Mucosa of descending colon (tissue), 3 donors: ENCODE data around the gene SP5. TPM values are rescaled to one million over a fixed set of nuclear protein-coding genes. Genes with fewer than 3 reads are reported as not detected.

Experiments
- ATAC-seq: fragments of 200-7000 bp; cut with Tn5 transposase; one replicate; pipeline ENCODE4 v1.9.1; 2020; ENCODE audit warnings: mild to moderate bottlenecking, moderate library complexity
- DNase-seq, 3 donors: peaks; one replicate each; pipeline ENCODE4 v3.0.0-alpha.2; 2020
- H3K36me3 ChIP-seq: fragments of 200-600 bp; one replicate; pipeline ENCODE4 v1.8.0; 2021; ENCODE audit warnings: low read depth, mild to moderate bottlenecking
- H3K4me1 ChIP-seq: fragments of 200-600 bp; one replicate; pipeline ENCODE4 v1.8.0; 2021; ENCODE audit warnings: low read depth, mild to moderate bottlenecking
- H3K4me3 ChIP-seq: fragments of 200-600 bp; one replicate; pipeline ENCODE4 v1.8.0; 2021; ENCODE audit warnings: mild to moderate bottlenecking
- H3K9me3 ChIP-seq: fragments of 200-600 bp; one replicate; pipeline ENCODE4 v1.8.0; 2021; ENCODE audit warnings: mild to moderate bottlenecking
- intact Hi-C, 2 donors: fragments of 100-400 bp; cut with DNase I in 1 of 2; cut with micrococcal nuclease in 1 of 2; formaldehyde crosslinking; loops; one replicate each; pipeline versions ENCODE4 v1.11.0 to v1.11.1; 2022; cut with DNase I, micrococcal nuclease
- total RNA-seq, 3 donors: library from RNA; stranded (reverse); fragmentation: NEBNext Ultra II Directional in 2 of 3; extraction: Animal tissue kit (Norgen Biotek cat#: 25700) in 2 of 3; gene quantifications; one replicate each; pipeline versions ENCODE4 v1.2.1 to v1.2.4, GENCODE V29; 2021 to 2023
- TF ChIP-seq, protein P1 (sequence below): fragments of 200-600 bp; IDR thresholded peaks from one replicate; pipeline ENCODE4 v1.8.0; 2022; ENCODE audit warnings: antibody characterized with exemption, mild to moderate bottlenecking
- donor health status: DM: no; HTN: no; CAD: no; lungs with moderate emphysema.
- donor health status: DM: no; HTN: no; CAD: no.
- donor health status: DM: no; HTN: yes; CAD: no.

Gene SP5
- total RNA-seq, 3 donors from 2014 or later, result 2.1 to 4.8 (median 2.3) TPM

DNA sequence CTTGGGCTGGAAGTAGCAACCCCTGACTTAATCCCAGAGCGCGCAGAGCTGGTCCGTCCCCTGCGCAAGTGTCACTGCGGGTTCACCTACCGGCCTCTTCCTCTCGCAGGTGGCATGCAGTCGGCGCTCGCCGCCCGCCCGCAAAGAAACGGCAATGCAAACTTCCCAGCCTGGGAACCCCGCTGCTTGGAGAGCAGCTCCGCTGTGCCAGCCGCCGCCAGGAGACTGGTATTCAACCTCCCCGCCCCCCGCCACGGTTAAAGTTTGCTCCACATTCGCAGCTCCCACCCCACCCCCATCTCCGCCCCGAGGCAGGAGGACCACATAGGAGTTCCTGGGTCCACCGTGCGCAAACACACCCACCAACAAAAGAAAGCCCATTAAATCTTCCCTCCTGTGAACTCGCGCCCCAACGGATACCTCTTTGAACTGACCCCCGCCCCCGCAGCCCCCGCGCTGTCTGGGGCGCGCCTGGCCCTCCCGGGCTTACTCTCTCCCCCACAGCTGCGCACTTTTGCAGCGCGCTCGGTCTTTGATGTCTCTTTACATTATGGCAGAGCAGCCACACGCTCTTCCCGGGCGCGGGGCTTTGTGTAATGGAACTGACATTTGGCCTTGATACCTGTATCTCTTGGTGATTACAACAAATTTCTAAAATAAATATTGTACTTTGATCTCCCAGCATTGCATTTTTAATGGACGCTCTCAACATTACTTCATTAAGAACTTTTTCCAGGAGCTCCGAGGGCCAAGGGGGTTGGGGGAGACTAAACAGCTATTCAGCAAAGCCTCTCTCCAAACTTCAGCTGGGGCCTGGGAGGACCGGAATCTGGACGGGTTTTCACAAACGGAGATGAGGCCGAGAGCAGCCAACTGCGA, 3.1 kb upstream of the SP5 start:
- intact Hi-C loops, result no loop called here

DNA sequence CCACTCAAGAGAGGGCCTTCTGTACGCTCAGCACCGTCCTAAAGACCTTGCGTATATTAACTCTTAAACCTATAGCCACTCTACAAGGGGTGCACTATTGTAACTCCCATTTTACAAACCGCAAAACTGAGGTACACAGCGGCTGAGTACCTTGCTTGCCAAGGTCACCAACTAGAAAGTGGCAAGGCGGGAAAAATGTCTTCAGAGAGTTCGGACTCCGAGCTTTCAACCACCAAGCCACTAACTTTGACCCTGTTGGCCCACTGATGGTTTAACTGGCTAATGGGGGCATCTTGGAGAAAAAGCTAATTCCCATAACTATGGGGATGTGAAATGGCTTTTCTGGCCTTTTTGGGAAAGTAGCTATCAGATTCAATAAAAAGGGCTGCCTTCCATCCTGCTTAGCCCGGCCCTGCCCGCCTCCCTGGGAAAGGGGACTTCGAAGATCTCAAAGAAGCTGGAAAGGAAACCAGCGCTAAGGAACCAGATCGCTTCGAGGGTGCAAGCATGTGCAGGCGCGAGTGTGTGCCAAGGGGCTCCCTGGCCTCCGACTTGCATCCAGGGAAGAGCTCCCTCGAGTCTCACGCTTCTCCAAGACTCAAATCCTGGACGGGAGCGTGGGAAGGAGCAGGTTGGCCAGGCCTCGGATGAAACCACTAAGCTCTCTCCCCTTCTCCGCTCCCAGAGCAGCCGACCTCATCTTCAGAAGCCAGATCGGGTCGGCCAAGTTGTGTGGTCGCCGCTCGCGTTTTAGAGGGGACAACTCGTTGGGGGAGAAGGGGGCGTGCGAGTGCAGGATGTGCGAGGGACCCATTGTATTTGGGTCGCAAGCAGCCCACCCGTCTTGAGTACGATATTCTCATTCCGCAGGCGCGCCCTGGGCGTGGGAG, 2.2 kb upstream of the SP5 start:
- intact Hi-C loops, result no loop called here
- ATAC-seq (no peak), DNase-seq (peak in 1 of 3 donors; percentile 4)
- Histone ChIP-seq H3K4me1 (peaks cover 28% of the 10 kb centered on the region), H3K9me3 (no peaks in the 10 kb centered on the region), H3K4me3 (no peak overlapping the region), H3K36me3 (no peaks in the 10 kb centered on the region)
- TF ChIP-seq, protein P1, sequence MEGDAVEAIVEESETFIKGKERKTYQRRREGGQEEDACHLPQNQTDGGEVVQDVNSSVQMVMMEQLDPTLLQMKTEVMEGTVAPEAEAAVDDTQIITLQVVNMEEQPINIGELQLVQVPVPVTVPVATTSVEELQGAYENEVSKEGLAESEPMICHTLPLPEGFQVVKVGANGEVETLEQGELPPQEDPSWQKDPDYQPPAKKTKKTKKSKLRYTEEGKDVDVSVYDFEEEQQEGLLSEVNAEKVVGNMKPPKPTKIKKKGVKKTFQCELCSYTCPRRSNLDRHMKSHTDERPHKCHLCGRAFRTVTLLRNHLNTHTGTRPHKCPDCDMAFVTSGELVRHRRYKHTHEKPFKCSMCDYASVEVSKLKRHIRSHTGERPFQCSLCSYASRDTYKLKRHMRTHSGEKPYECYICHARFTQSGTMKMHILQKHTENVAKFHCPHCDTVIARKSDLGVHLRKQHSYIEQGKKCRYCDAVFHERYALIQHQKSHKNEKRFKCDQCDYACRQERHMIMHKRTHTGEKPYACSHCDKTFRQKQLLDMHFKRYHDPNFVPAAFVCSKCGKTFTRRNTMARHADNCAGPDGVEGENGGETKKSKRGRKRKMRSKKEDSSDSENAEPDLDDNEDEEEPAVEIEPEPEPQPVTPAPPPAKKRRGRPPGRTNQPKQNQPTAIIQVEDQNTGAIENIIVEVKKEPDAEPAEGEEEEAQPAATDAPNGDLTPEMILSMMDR, result no peak

More for the DNA sequence above, 3.1 kb upstream of the SP5 start:
- H3K36me3 ChIP-seq, result no peaks in the 10 kb centered on the region
- H3K4me1 ChIP-seq, result peaks cover 27% of the 10 kb centered on the region
- H3K4me3 ChIP-seq, result no peak overlapping the region
- TF ChIP-seq, protein P1, result no peak
- ATAC-seq, result no peak
- H3K9me3 ChIP-seq, result no peaks in the 10 kb centered on the region
- peak; percentile 9 to 49 (median 46) for DNase-seq

DNA sequence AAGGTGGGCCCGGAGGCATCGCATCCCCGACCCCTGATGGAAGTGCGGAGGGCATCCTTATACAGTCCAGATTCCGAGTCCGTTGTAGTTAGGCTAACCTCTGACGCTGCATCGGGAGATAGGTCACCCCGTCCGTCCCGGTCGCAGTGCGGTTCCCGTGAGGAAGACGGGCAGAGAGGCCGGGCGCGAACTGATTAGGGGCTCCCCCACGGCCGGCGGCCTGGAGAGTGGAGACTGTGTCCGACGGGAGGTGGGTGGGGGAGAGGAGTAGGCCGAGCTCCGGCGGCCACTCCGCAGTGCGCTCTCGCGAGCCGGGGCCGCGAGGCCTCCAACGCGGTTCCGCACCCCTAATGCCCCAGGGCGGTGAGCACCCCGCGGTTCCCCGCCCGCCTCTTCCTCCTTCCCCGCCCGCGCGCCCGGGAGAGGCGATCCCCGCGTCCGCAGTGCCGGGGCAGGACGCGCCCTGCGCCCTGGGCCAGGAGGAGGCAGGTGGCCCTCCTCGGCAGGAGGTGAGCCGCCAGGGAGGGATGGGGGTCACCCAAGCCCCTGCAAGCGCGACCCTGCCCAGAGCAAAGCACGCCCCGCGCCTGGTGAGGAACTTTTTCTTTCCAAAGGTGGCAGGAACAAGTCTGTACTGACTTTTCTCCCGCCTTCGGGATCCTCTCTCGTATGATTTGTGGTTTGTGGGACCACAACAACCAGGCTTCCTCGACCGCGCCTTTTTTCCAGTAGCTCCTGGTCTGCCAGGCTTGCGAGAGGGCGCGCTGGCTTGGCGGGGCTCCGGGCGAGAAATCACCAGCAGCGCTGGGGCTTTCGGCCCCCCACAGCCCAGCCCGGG, 1.4 kb upstream of the SP5 start:
- Histone ChIP-seq H3K9me3 (no peaks in the 10 kb centered on the region), H3K4me3 (no peak overlapping the region), H3K36me3 (no peaks in the 10 kb centered on the region), H3K4me1 (peaks cover 28% of the 10 kb centered on the region)
- TF ChIP-seq, protein P1, result no peak
- DNase-seq (peak; percentile 5 to 47 (median 44)), ATAC-seq (peak; percentile 19)
- intact Hi-C loops, result no loop called here

DNA sequence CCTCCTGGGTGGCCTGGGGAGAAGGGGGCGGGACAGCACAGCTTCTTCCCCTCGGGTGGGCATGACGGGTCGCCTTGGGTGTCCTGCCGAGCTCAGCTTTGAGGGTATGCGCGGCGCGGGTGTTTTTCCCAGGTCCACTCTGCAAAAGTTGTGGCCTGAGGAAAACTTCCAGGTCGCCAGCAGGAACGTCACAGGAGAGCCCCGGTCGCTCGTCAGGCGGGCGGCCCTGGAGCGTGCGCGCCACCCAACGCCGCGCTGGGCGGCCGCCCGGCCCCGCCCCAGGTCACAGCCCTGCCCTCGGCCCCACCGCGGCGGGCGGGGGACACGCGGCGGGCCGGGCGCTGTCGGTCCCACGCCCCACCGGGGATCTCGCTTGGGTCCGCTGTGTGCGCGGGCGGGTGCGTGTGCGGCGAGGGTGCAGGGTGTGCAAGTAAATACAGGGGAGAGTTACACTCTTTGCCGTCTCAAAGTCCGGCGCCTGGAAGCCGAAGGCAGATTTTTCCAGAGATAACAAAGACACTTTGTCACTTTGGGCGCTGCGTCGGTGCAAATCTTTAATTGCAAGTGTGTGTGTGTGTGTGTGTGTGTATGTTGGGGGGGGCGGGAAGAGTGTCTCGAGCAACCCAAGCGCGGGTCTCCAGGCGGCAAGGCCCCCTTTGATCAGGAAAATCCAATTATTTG, 616 bp upstream of the SP5 start:
- Histone ChIP-seq H3K4me1 (peaks cover 28% of the 10 kb centered on the region), H3K4me3 (no peak overlapping the region), H3K9me3 (no peaks in the 10 kb centered on the region), H3K36me3 (no peaks in the 10 kb centered on the region)
- peak; percentile 76 for ATAC-seq
- intact Hi-C loops, result no loop called here
- TF ChIP-seq, protein P1, result no peak
- DNase-seq, result peak; percentile 56 to 74 (median 64)
